Endothelial cell of umbilical vein (primary cell): ENCODE measurements around the gene RACGAP1. TPM values are rescaled to one million over a fixed set of nuclear protein-coding genes. Genes with fewer than 3 reads are reported as not detected.

Experiments used
- BruUV-seq: library from RNA; stranded (reverse); fragments of 400-500 nt; replicated peaks from 2 replicates; lab custom pipeline; 2021; lab: Mats Ljungman, UMichigan
- CTCF ChIA-PET: fragments of 300-600, 350-600 bp; sonication (Branson Sonifier 250); formaldehyde crosslinking; loops from one replicate; lab custom pipeline; 2021; ENCODE audit warnings: antibody characterized with exemption, inconsistent platforms; lab: Charles Lee
- POLR2A ChIA-PET: fragments of 300-600, 350-600 bp; sonication (Branson Sonifier 250); formaldehyde crosslinking; loops from one replicate; lab custom pipeline; 2021; ENCODE audit warnings: antibody characterized with exemption, inconsistent platforms; lab: Charles Lee
- DNase-seq: peaks from one replicate; pipeline ENCODE4 v3.0.0-alpha.2; 2011; ENCODE audit warnings: low read depth, low spot score
- FAIRE-seq: peaks from 2 replicates; lab custom pipeline; 2011; peaks lifted over from hg19 to GRCh38; lab: Jason Lieb, UNC
- H2AFZ ChIP-seq: 2 replicates; pipeline ENCODE4 v1.6.0; 2012; ENCODE audit warnings: low read depth, low read length, control low read depth, inconsistent platforms
- H3K27ac ChIP-seq: 2 replicates; pipeline ENCODE4 v1.5.1; 2011; ENCODE audit warnings: low read depth, mild to moderate bottlenecking, control low read depth, low read length, moderate library complexity; ENCODE audit not compliant: insufficient read depth
- H3K27me3 ChIP-seq, 2 experiments: 2 replicates each; pipeline versions ENCODE4 v1.6.0 to v1.6.1; 2011; ENCODE audit warnings: low read length in 2 of 2, mixed read lengths in 1 of 2; ENCODE audit not compliant: control insufficient read depth in 2 of 2, insufficient read depth in 2 of 2
- H3K36me3 ChIP-seq, 2 experiments: 2 replicates in 1 of 2; 3 replicates in 1 of 2; pipeline ENCODE4 v1.5.1; 2011; ENCODE audit warnings: low read length in 2 of 2, mild to moderate bottlenecking in 1 of 2, moderate library complexity in 1 of 2; ENCODE audit not compliant: control insufficient read depth in 2 of 2, insufficient read depth in 2 of 2; ENCODE audit errors: extremely low read depth in 1 of 2
- H3K4me1 ChIP-seq: 3 replicates; pipeline ENCODE4 v1.5.1; 2011; ENCODE audit warnings: mild to moderate bottlenecking, low read length; ENCODE audit not compliant: control insufficient read depth, insufficient read depth; ENCODE audit errors: extremely low read depth
- H3K4me2 ChIP-seq: 2 replicates; pipeline ENCODE4 v1.6.1; 2011; ENCODE audit warnings: low read length, control low read depth, mixed read lengths; ENCODE audit not compliant: insufficient read depth
- H3K4me3 ChIP-seq, 3 experiments: fragments of 200-600 bp in 1 of 3; sonication (generic), shearing (Covaris generic) in 1 of 3; replicated peaks in 1 of 3; 2 replicates each; pipeline ENCODE4 v1.5.1; 2011 to 2016; ENCODE audit warnings: control low read depth in 3 of 3, low read length in 3 of 3, mild to moderate bottlenecking in 2 of 3, inconsistent platforms in 1 of 3, low read depth in 1 of 3, moderate library complexity in 1 of 3; ENCODE audit not compliant: insufficient read depth in 1 of 3
- H3K79me2 ChIP-seq: 2 replicates; pipeline ENCODE4 v1.6.0; 2012; ENCODE audit warnings: low read length, inconsistent platforms; ENCODE audit not compliant: control insufficient read depth, insufficient read depth
- H3K9ac ChIP-seq: replicated peaks from 2 replicates; pipeline ENCODE3; 2011; ENCODE audit warnings: low read length, control low read depth; ENCODE audit not compliant: insufficient read depth; ENCODE audit errors: extremely low read depth
- H3K9me1 ChIP-seq: replicated peaks from 3 replicates; pipeline ENCODE4 v1.6.0; 2011; ENCODE audit warnings: mild to moderate bottlenecking, low read length; ENCODE audit not compliant: control insufficient read depth, insufficient read depth; ENCODE audit errors: extremely low read depth
- H3K9me3 ChIP-seq: replicated peaks from 2 replicates; pipeline ENCODE4 v1.5.1; 2012; ENCODE audit warnings: low read length, inconsistent platforms; ENCODE audit not compliant: control insufficient read depth, insufficient read depth
- H4K20me1 ChIP-seq: replicated peaks from 2 replicates; pipeline ENCODE3; 2011; ENCODE audit warnings: mild to moderate bottlenecking, low read length; ENCODE audit not compliant: control insufficient read depth, insufficient read depth; ENCODE audit errors: extremely low read depth
- CTCF ChIP-seq, 2 donors: IDR thresholded peaks; 1 replicate in 1 of 2; 2 replicates in 1 of 2; pipeline ENCODE4 v1.5.1; 2011; ENCODE audit warnings: low read length in 2 of 2, mild to moderate bottlenecking in 2 of 2, moderate library complexity in 2 of 2, control low read depth in 1 of 2, inconsistent platforms in 1 of 2, low read depth in 1 of 2; ENCODE audit not compliant: insufficient read depth in 1 of 2; ENCODE audit errors: extremely low read depth in 1 of 2
- EZH2 ChIP-seq: IDR thresholded peaks from 2 replicates; pipeline ENCODE4 v1.6.1; 2012; ENCODE audit warnings: borderline replicate concordance, low read depth, mild to moderate bottlenecking, moderate library complexity, low read length, inconsistent platforms; ENCODE audit not compliant: severe bottlenecking
- FOS ChIP-seq: IDR thresholded peaks from 2 replicates; pipeline ENCODE4 v1.6.1; 2011; ENCODE audit warnings: mild to moderate bottlenecking, low read length, moderate library complexity, borderline replicate concordance; ENCODE audit not compliant: insufficient read depth
- GATA2 ChIP-seq: IDR thresholded peaks from 2 replicates; pipeline ENCODE4 v1.7.0; 2011; ENCODE audit warnings: low read depth, mild to moderate bottlenecking, moderate library complexity, mixed read lengths, low read length; ENCODE audit not compliant: insufficient read length, insufficient read depth
- JUN ChIP-seq: IDR thresholded peaks from 2 replicates; pipeline ENCODE4 v1.6.1; 2011; ENCODE audit warnings: borderline replicate concordance, low read depth; ENCODE audit not compliant: insufficient read length, insufficient read depth
- MAX ChIP-seq: IDR thresholded peaks from 2 replicates; pipeline ENCODE4 v1.6.1; 2011; ENCODE audit not compliant: insufficient read depth, insufficient read length
- MYC ChIP-seq: IDR thresholded peaks from one replicate; pipeline ENCODE4 v1.6.1; 2011; ENCODE audit warnings: mild to moderate bottlenecking, low read depth, low read length
- POLR2A ChIP-seq: IDR thresholded peaks from 2 replicates; pipeline ENCODE4 v1.6.1; 2012; ENCODE audit warnings: low read depth, mild to moderate bottlenecking, control low read depth, low read length
- POLR2AphosphoS5 ChIP-seq: IDR thresholded peaks from 2 replicates; pipeline ENCODE4 v1.6.1; 2012; ENCODE audit warnings: low read depth, mild to moderate bottlenecking, control low read depth, low read length, moderate library complexity; ENCODE audit not compliant: insufficient read depth
- dilution Hi-C: fragments of 300-500 bp; cut with MboI; formaldehyde crosslinking; loops from one replicate; pipeline ENCODE4 v1.15.0; 2019; ENCODE audit warnings: low sequenced_read_pairs; ENCODE audit not compliant: extremely low pct_ligation_motif_present
- intact Hi-C: fragments of 100-400 bp; cut with micrococcal nuclease; formaldehyde crosslinking; loops from one replicate; pipeline ENCODE4 v1.10.0; 2022
- polyA plus RNA-seq, 4 experiments: library from polyadenylated mRNA; depleted of rRNA in 3 of 4; stranded (reverse) in 3 of 4; unstranded in 1 of 4; fragments of >200 nt; gene quantifications; 2 replicates each; pipeline versions ENCODE4 v1.2.1 to v1.2.3, GENCODE V29; 2011 to 2012; ENCODE audit warnings: missing spikeins in 1 of 4
- total RNA-seq: library from RNA; stranded (reverse); gene quantifications from 2 replicates; pipeline ENCODE4 v1.2.3, GENCODE V29; 2021

RACGAP1 gene
- total and polyA plus RNA-seq, 2 donors (not counting 3 experiments of a cell fraction or from before 2014, with no cell fraction given): 16.5 to 56.3 TPM

GRCh38 chr12:49979791-49980190 lies 45.5 kb downstream of the RACGAP1 start:
- Histone ChIP-seq H3K27me3 (no peaks in the 10 kb centered on the region), H3K4me1 (peaks cover 14% of the 10 kb centered on the region), H3K4me3 (no peak overlapping the region), H3K9me3 (no peaks in the 10 kb centered on the region), H2AFZ (no peak overlapping the region), H3K4me2 (no peak overlapping the region), H3K36me3 (no peaks in the 10 kb centered on the region), H3K9ac (no peak overlapping the region), H3K9me1 (no peaks in the 10 kb centered on the region), H3K27ac (no peak overlapping the region), H4K20me1 (no peaks in the 10 kb centered on the region), H3K79me2 (no peaks in the 10 kb centered on the region)
- DNase-seq (no peak), FAIRE-seq (no peak)
- ChIA-PET POLR2A (no interaction called here), CTCF (interaction anchor here (1.4 to 7.5 kb wide), 6 partner anchors 12 to 91 kb away, joined by 3 to 126 read pairs (median 16); no protein-coding TSS in a partner anchor)
- dilution Hi-C loops: no loop called here
- no TSS peak for BruUV-seq
- TF ChIP-seq POLR2A (no peak), CTCF (IDR thresholded peaks at IDR 0.05; ENCODE audit: extremely low read depth in 1 of 2, insufficient read depth in 1 of 2, low read depth in 1 of 2, low read length in 2 of 2) (no peak), POLR2AphosphoS5 (no peak), JUN (no peak), FOS (no peak), MAX (no peak), MYC (no peak), EZH2 (no peak), GATA2 (no peak)
- intact Hi-C loops: no loop called here
